ENCODE measurements around the gene BCL7A. TPM values are rescaled to one million over a fixed set of nuclear protein-coding genes. Genes with fewer than 3 reads are reported as not detected.

BCL7A gene
- total RNA-seq, 1 experiment from 2014 or later = 6.3 TPM

DNA sequence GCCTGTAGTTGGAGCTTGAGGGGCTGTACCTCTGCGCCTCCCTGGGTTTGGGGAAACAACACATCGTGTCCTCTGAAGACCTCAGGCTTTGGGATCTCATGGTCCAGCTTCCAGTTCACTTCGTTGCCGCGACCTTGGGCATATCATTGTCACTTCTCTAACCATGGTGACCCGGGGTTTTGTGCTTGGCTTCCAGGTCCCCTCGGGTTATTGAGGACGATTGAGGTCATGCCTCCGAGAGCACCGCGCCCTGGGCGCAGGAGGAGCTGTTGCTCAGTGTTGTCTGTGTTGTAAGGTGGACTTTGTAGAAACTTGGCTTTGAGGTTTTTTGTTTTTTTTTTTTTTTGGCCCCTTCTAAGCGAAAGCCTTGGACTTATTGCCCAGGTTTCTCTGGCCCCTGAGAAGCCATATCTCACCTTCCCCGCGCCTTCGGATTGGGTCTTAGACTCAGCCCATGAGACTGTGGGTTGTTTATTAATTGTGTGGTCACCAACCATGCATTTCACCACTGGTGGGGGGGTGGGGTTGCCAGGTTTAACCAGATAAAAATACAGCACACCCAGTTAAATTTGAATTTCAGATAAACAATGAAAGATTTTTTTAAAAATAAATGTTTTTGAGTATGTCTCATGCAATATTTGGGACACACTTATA lies 2.6 kb downstream of the BCL7A start:
- no peak overlapping the region for H3K4me2 ChIP-seq
- intact Hi-C loops (cut with micrococcal nuclease; ENCODE audit: unreplicated experiment) = no loop called here
- DNase-seq = no peak
- CTCF ChIA-PET = no interaction called here
- no TSS peak for BruUV-seq (replicated peaks)
- 0 out of 2 replicates have a peak, but pooled peaks cover 6% of the 10 kb centered on the region for H3K79me2 ChIP-seq (ENCODE audit: low read depth)
- no peaks in the 10 kb centered on the region for H3K36me3 ChIP-seq (ENCODE audit: low read depth)
- H3K4me1 ChIP-seq (replicated peaks; ENCODE audit: insufficient read depth) = no peaks in the 10 kb centered on the region; the same call in 1 of the 2 replicates
- no peaks in the 10 kb centered on the region for H3K9me3 ChIP-seq (ENCODE audit: insufficient read depth, low read depth)
- H3K27me3 ChIP-seq (ENCODE audit: insufficient read depth, low read depth) = no peaks in the 10 kb centered on the region
- no peak for TF ChIP-seq EZH2 (IDR thresholded peaks at IDR 0.05; ENCODE audit: low read depth)
- TF ChIP-seq, protein P1, sequence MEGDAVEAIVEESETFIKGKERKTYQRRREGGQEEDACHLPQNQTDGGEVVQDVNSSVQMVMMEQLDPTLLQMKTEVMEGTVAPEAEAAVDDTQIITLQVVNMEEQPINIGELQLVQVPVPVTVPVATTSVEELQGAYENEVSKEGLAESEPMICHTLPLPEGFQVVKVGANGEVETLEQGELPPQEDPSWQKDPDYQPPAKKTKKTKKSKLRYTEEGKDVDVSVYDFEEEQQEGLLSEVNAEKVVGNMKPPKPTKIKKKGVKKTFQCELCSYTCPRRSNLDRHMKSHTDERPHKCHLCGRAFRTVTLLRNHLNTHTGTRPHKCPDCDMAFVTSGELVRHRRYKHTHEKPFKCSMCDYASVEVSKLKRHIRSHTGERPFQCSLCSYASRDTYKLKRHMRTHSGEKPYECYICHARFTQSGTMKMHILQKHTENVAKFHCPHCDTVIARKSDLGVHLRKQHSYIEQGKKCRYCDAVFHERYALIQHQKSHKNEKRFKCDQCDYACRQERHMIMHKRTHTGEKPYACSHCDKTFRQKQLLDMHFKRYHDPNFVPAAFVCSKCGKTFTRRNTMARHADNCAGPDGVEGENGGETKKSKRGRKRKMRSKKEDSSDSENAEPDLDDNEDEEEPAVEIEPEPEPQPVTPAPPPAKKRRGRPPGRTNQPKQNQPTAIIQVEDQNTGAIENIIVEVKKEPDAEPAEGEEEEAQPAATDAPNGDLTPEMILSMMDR (conservative IDR thresholded peaks at IDR 0.05) = no peak
- H2AFZ ChIP-seq = no peak overlapping the region
- H3F3A ChIP-seq (ENCODE audit: insufficient read depth, low read depth) = no peaks in the 10 kb centered on the region
- H3K4me3 ChIP-seq = no peak overlapping the region
- POLR2A ChIA-PET (ENCODE audit: unreplicated experiment) = no interaction called here
- no peaks in the 10 kb centered on the region for H4K20me1 ChIP-seq (ENCODE audit: insufficient read depth)
- no peak overlapping the region for H3K27ac ChIP-seq
- H3K9me2 ChIP-seq (ENCODE audit: insufficient read depth) = no peaks in the 10 kb centered on the region

DNA sequence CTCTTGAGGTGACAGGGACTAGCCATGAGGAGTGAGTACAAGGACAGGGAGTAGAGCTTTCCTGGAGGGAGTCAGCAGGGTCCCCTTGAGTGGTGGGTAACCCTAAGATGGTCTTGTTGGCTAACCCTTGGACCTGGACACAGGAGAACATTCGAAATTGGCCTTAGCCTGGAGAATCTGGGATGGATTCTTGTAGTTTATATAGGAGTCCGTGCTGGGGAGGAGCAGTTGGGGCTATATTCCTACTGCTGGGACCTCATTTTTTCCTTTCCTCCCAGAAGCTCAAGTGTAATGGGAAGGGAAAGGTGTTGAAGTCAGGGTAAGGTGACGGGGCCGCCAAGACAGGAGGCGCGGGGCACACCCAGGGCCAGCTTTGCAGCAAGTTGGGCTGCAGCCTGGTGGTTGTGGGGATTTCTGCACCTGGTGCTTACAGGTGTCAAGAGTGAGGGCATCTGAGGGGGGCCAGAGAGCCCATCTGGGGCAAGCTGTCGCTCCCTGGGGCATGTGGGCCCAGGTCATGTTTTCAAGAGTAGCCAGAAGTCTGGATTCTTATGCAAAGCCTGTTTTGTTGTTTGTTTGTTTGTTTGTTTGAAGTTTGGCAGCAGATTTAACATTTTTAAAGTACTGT lies 5.1 kb downstream of the BCL7A start:
- no peaks in the 10 kb centered on the region for H3F3A ChIP-seq (ENCODE audit: insufficient read depth, low read depth)
- 0 out of 2 replicates have a peak, but pooled peaks cover 6% of the 10 kb centered on the region for H3K79me2 ChIP-seq (ENCODE audit: low read depth)
- no peaks in the 10 kb centered on the region for H3K4me1 ChIP-seq (replicated peaks; ENCODE audit: insufficient read depth)
- intact Hi-C loops (cut with micrococcal nuclease; ENCODE audit: unreplicated experiment) = no loop called here
- no peak for TF ChIP-seq EZH2 (IDR thresholded peaks at IDR 0.05; ENCODE audit: low read depth)
- no peaks in the 10 kb centered on the region for H3K36me3 ChIP-seq (ENCODE audit: low read depth)
- no peak overlapping the region for H3K27ac ChIP-seq
- H3K4me2 ChIP-seq = no peak overlapping the region
- CTCF ChIA-PET = interaction anchor here (0.5 kb wide), 1 partner anchor 855 kb away, joined by 5 read pairs; no protein-coding TSS in a partner anchor
- no peak overlapping the region for H2AFZ ChIP-seq
- BruUV-seq (replicated peaks) = no TSS peak
- no peak for DNase-seq
- no peak overlapping the region for H3K4me3 ChIP-seq
- H4K20me1 ChIP-seq (ENCODE audit: insufficient read depth) = no peaks in the 10 kb centered on the region
- H3K9me2 ChIP-seq (ENCODE audit: insufficient read depth) = no peaks in the 10 kb centered on the region
- no peaks in the 10 kb centered on the region for H3K9me3 ChIP-seq (ENCODE audit: insufficient read depth, low read depth)
- H3K27me3 ChIP-seq (ENCODE audit: insufficient read depth, low read depth) = no peaks in the 10 kb centered on the region
- POLR2A ChIA-PET (ENCODE audit: unreplicated experiment) = no interaction called here

DNA sequence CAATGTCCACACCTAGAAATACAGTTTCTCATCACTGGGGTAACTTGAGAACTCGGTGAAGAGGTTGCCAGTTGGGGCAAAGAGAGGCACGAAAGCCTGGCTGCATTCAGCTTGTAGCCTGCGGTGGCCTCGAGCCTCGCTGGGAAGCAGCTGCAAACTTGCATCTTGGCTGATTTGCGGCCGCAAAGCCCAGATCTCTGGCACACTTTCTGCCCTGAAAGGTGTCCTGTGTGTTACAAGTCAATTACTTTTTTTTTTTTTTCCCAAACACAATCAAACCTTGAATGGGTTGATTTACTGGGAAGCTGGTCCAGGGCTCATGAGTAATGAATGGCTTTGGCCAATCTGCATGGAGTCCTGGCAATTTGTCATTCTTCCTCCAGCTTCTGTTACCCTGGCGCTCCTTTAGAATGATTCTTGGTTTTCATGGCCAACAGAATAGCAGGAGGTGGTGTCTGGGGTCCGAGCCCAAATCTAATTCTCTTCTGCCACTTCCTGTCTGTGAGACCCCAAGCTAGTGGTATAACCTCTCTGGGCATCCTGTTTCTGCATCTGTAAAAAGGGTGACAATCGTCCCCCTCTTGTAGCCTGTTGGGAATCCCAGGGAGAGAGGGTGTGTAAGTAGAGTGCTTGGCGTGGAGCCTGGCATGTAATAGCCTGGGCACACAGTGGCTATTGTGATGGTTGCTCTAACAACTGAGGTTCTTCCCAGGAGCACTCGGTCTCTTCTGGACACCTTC lies 6.7 kb downstream of the BCL7A start:
- Histone ChIP-seq H3K36me3 (ENCODE audit: low read depth) (no peaks in the 10 kb centered on the region), H3K4me2 (no peak overlapping the region), H3K9me3 (ENCODE audit: insufficient read depth, low read depth) (no peaks in the 10 kb centered on the region), H4K20me1 (ENCODE audit: insufficient read depth) (no peaks in the 10 kb centered on the region), H3K79me2 (ENCODE audit: low read depth) (0 out of 2 replicates have a peak, but pooled peaks cover 6% of the 10 kb centered on the region), H3K4me1 (replicated peaks; ENCODE audit: insufficient read depth) (no peaks in the 10 kb centered on the region), H3F3A (ENCODE audit: insufficient read depth, low read depth) (no peaks in the 10 kb centered on the region), H3K27me3 (ENCODE audit: insufficient read depth, low read depth) (no peaks in the 10 kb centered on the region), H3K27ac (no peak overlapping the region), H2AFZ (no peak overlapping the region), H3K4me3 (no peak overlapping the region), H3K9me2 (ENCODE audit: insufficient read depth) (no peaks in the 10 kb centered on the region)
- intact Hi-C loops (cut with micrococcal nuclease; ENCODE audit: unreplicated experiment) = no loop called here
- ChIA-PET POLR2A (ENCODE audit: unreplicated experiment) (no interaction called here), CTCF (no interaction called here)
- TF ChIP-seq, protein P1 (conservative IDR thresholded peaks at IDR 0.05) = no peak
- TF ChIP-seq EZH2 (IDR thresholded peaks at IDR 0.05; ENCODE audit: low read depth) = no peak
- DNase-seq = no peak
- no TSS peak for BruUV-seq (replicated peaks)

Data from PC-9 (cell line).